LHCN-M2 (cell line): ENCODE measurements around the gene ZNF445. TPM values are rescaled to one million over a fixed set of nuclear protein-coding genes. Genes with fewer than 3 reads are reported as not detected.
A peak's percentile ranks its signal among the peaks of the same experiment; 100 is the strongest.
"Not testable (repeated sequence)": the region's sequence is repeated elsewhere in the genome, so short reads cannot be mapped to it uniquely, and the experiment has no call there.

Source experiments
- DNase-seq: peaks from one replicate; pipeline ENCODE4 v3.0.0-alpha.2; 2012; ENCODE audit warnings: low read depth
- polyA plus RNA-seq: library from polyadenylated mRNA; unstranded; fragments of >200 nt; gene quantifications from one replicate; pipeline ENCODE4 v1.2.1, GENCODE V29; 2012; ENCODE audit warnings: missing spikeins
- total RNA-seq: library from RNA; depleted of rRNA; stranded (reverse); fragments of >200 nt; gene quantifications from 2 replicates; pipeline ENCODE4 v1.2.3, GENCODE V29; 2014; rRNA removed

ZNF445 gene
- 4.9 and 6.3 TPM in 2 replicates for total RNA-seq
- 3.6 TPM for polyA plus RNA-seq

DNA sequence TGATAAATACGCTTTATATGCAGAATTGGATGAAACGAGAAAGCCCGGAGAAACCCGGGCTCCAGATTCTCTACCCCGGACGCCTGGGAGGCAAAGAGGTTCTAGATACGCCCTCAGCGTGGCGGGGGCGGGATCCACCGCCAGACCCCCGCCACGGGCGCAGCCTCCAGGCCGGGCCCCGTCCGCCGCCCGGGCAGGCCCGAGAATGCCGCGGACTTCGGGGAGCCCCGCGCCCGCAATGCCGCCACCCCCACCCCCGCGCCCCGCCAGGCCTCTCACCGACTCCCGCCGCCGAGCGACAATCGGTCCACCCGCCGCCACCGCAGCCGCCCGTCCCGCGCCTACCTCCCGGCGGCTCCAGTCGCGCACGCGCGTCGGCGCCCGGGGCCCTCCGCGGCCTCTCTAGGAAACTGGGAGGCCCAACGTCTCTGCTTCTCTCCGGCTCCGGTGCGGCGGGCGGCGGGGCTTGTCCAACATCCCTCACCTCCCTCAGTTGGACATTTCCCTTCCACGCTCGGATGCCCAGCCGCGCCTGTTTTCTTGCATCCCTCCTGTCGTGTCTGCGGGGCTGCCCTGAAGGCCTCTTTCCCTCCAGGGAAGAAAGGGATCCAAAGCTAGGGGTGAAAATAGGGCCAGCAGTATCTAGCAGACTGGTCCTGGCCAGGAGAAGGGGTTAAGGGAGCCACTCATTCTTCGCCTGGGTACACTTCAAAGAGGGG is at the start of gene ZNF445:
ZNF445 (minus strand) TSS at position 359 of the 719 bp plus-strand sequence. CDS start 22,121 bp downstream, outside the sequence.
- peak; percentile 72 for DNase-seq

DNA sequence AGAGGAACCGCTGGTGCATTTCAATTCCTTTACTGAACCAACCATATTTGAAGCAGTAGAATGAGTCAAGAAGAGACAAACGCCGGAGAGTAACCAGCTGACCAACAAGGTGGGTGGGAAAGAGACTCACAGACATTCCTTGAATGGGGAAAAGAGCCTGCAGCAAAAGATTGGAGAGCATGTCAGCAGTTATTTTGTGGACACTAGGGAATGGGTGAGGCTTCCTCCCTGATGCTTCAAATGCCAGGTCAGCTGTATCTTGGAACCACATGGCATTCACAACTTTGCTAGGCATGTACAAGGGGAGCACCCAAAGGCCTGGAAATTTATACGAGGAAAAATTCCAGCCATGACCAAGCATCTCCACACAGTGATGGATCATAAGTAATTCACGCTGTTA is 47.6 kb upstream of the ZNF445 start:
- DNase-seq: no peak

DNA sequence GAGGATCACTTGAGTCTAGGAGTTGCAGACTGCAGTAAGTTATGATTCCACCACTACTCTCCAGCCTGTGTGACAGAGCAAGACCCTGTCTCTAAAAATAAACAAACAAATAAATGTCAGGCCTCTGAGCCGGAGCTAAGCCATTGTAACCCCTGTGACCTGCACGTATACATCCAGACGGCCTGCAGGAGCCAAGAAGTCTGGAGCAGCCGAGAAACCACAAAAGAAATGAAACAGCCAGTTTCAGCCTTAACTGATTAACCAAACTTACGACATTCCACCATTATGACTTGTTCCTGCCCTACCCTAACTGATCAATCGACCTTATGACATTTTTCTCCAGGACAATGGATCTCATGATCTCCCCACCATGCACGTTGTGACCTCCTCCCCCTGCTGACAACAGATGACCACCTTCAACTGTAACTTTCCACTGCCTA is 45.0 kb upstream of the ZNF445 start:
- DNase-seq: no peak

DNA sequence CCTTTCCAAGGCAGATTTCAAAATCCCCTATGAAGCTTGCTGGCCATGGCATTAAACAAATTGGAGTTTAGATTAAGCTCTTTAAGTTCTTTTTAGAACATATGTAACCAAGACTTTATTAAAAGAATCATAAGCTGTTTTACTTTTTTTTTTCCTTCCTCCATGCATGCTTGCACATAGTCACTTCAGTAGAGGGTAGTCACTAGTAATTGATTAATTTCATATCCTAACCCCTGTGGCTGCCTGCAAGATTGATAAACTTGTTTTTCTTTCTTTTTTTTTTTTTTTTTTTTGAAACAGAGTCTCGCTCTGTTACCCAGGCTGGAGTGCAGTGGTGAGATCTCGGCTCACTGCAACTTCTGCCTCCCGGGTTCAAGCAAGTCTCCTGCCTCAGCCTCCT is 44.3 kb upstream of the ZNF445 start:
- DNase-seq: no peak

DNA sequence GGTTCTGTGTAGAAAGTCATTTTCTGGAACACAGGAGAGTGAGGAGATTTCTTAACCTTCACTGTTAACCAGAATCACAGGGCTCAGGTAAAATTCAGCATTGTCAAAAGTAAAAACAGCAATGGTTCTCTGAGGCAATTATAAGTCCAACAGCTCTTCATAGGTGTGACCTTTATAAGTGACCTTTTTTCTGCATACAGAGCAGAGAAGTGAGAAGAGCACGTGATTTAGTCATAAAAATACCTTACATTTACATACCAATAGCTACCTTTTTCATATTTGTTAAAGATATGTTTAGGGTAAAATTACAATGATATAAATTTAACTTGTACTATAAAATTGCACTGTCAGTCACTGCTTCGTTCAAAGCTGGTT is 41.3 kb upstream of the ZNF445 start:
- DNase-seq: no peak

DNA sequence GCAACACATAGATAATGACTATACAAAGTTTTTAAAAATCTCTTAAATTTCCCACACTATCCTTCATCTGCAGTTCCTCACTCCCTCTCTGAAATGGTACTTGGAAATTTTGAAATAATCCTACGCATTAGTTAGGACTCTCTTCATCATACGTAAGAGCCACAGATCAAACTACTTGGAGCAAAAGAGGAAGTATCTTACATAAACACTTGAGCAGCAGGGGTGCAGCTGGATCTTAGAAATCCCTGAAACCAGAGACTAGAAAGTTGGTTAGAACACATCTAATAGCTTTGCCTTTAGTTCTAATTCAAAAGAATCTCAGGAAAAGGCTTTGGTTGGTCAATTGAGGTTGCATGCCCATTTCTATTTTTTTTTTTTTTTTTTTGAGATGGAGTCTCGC is 38.8 kb upstream of the ZNF445 start:
- DNase-seq: no peak

DNA sequence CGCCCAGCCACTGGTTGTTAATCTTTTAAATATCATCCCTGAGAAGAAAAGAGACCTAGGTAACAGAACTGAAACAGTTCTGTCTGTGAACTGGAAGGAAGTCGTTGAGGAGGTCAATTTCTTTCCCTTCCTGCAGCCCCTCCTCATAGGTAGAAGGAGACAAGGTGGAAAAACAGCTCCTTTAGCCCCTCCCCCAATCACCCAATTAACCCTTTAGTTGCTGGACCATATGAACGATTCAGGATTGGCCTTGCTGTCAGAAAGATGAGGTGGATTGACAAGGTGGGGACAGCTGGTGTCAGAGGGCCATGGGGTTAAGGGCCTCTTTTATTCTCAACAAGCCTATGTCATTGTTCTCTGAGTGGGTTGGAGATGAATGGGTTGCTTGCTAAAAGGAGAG is 36.0 kb upstream of the ZNF445 start:
- no peak for DNase-seq

DNA sequence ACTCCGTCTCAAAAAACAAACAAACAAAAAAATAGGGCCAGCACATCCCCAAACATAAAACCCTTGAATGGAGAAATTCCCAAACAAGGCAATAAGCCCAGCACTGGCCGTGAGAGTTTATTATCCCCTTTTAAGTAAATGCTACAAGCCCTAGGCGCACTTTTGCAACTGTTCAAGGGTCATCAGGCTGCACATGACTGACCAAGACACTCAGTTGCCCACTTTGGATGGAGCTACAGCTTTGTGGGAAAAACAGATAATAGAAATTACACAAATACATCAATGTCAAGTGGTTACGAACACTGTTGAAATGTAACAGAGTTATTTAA is 33.7 kb upstream of the ZNF445 start:
- no peak for DNase-seq

DNA sequence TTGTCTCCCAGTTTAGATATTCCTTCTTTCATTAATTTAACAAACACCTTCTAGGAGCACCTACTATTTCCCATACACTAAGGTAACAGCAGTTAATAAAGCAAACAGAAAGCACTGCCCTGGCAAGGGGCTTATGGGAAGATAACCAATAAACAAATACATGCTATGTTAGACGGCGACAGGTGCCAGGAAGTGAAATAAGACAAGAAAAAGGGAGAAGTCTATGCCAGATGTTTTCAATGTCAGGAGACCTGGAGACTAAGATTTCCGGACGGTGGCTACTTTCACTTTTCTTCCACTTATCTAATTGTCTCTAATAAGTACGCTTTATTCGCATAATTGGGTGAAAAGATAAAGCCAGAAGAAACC is 32.5 kb upstream of the ZNF445 start:
- DNase-seq: peak; percentile 83

DNA sequence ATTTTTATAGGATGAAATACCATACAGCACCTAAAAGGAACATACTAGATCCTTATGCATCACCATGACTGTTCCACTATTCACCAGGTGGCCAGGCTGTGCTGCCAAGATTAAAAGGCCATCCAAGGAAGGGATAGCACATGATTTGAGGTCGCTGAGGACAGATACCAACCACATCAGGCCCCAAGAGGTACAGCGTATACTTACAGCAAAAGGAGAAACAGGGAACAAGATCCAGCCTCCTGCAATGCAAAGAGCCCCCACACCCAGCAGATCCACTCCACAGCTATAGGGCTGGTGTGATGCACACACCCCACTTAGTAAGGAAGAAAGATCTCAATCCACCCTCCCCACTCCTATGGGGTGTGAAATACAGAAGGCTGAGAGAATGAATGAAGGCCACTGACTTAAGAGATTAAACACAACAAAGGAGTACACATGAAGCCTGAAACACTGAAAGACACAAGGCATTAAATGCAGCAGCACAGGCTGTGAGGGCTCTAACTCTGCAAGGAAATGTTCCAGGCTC is 32.0 kb upstream of the ZNF445 start:
- DNase-seq: no peak

DNA sequence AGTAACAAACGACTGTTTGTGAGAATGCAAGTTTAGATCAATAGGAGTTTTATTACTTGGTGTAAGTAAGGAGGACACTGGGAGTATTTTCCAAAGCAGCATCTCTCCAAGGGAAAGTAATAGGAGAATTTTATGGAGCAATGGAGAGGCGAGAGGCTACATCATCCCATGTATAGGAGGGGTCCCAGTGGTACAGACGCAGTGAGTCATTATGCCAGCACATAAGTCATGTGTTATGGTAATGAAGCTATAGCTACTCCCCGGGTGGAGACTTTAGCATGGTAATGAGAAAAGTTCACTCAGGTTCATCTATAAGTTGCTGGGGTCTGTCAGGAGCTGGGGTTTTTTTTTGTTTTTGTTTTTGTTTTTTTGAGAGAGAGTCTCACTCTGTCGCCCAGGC is 29.5 kb upstream of the ZNF445 start:
- no peak for DNase-seq

DNA sequence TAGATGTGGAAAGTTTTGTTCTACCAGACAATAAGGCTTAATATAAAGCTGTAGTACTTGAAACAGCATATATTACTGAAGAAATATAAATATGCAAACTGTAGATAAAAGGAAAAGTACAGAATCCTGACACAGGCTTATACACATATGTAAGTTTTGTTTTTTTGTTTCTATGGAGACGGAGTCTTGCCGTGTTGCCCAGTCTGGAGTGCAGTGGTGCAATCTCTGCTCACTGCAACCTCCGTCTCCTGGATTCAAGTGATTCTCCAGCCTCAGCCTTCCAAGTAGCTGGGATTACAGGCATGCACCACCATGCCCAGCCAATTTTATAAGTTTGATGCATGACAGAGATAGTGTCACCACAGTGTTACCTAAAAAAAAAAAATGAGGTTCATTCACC is 29.1 kb upstream of the ZNF445 start:
- DNase-seq: no peak

DNA sequence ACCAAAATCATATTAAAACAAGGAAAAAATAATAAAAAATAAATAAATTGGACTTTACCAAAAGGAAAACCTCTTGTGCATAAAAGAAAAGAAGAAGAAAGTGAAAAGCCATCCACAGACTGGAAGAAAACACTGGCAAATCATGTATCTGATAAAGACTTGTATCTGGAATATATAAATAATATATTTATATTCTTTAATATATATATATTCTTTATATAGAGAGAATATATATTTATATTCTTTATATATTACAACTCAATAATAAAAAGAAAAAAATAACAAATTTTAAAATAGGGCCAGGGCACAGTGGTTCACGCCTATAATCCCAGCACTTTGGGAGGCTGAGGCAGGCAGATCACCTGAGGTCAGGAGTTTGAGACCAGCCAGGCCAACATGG is 27.1 kb upstream of the ZNF445 start:
- no peak for DNase-seq

DNA sequence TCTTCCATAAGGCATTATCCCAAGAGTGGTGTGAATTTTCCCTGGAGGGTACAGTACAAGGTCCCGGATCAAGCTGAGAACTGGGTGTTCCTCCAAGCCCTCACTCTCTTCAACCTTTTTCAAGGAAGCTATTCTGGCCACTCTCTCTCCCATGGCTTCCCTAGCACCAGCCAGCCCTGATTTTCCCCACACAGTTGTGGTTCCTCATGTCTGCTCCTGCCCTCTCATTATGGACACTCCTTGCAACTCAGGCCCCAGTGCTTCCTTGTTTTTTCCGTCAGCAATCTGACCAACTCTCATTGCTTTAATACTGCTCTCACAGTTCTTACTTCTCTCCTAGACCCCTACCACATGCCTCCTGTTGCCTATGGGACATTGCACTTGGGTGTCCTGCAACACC is 25.7 kb upstream of the ZNF445 start:
- not testable (repeated sequence) for DNase-seq

DNA sequence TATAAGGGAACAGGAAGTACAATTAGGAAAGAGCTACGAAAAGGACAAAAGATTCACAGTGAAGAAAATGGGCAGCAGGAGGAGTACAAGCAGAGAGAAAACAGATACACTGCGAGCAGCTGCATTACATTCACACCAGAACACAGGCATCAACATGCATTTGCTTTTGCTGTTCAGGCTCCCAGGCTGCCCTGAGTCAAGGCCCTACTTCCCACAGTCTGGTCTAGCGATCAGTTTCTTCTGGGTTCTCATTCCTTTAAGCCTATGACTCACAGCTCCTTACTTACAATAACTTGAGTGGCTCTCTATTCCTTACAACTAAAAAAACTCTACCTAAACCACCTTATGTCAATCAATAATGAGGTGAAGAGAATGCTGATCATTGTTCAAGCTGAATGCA is 24.5 kb upstream of the ZNF445 start:
- no peak for DNase-seq

DNA sequence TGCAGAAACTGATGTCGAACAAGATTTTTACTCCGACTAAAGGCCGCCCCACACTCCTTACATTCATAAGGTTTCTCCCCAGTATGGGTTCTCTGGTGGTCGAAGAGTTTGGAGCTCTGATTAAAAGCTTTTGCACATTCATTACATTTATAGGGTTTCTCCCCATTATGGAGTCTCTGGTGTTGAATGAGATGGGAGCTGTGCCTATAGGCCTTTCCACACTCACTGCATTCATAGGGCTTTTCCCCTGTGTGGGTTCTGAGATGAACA is 22.4 kb upstream of the ZNF445 start:
- not testable (repeated sequence) for DNase-seq

DNA sequence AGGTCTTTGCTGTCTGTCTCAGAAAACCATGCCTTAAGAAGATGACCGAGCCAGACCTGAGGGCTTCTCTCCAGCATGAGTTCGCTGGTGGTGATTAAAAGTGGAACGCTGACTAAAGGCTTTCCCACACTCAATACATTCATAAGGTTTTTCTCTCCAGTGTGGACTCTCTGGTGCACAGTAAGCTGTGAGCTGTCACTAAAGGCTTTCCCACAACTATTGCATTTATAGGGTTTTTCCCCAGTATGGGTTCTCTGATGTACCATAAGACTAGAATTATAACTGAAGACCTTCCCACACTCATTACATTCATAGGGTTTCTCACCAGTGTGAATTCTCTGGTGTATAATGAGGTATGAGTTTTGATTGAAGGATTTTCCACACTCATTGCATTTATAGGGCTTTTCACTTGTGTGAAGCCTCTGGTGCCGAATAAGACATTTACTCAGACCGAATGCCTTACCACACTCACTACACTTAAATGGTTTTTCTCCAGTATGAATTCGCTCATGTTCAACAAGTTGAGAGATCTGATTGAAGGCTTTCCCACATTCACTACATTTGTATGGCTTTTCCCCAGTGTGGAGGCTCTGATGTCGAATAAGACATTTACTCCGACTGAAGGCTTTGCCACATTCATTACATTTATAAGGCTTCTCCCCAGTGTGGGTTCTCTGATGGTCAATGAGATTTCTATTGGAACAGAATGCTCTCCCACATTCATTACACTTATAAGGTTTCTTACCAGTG is 21.9 kb upstream of the ZNF445 start:
- no peak for DNase-seq

DNA sequence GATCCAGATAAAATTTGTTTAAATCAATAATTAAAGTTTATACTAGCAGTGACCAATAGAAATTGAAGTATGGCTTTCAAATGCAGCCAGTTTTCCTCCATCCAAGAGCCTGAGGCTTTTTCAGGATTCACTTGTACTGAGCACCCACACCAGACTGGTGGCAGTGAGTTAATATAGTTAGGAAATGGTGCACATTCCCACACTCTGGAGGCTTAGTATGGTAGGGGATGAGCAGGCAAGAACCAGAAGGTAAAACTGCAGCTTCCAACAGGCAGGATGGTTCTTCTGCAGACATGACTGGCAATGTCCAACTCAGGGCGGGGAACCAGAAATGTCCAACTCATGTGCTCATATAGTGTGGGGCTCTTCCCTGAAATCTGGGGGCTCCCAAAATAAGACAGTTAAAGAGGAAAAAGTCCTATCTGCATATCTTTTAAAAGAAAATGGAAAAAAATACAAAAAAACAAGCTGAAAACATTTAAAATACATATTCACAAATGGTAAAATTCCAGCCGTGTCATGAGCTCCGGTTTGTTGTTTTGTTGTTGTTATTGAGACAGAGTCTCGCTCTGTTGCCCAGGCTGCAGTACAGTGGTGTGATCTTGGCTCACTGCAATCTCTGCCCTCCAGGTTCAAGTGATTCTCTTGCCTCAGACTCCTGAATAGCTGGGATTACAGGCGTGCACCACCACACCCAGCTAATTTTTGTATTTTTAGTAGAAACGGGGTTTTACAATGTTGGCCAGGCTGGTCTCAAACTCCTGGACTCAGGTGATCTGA is 18.4 kb upstream of the ZNF445 start:
- no peak for DNase-seq

DNA sequence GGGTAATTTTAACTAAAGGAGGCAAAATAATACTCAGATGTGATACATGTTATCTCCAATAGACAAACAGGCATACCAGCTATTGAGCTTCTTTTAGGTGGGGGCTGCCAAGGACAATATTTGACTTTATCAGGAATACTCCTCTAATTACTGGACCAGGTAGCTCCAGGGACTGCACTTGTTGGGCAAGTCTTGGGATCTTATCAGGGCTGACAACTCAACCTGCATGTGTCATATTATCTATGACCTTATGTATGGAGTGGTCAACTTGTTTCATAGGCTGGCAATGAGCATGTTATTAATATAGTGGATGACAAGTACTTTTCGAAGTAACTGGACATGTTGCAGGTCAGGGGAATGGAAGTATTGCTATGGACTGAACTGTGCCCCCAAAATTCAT is 15.0 kb upstream of the ZNF445 start:
- DNase-seq: no peak

DNA sequence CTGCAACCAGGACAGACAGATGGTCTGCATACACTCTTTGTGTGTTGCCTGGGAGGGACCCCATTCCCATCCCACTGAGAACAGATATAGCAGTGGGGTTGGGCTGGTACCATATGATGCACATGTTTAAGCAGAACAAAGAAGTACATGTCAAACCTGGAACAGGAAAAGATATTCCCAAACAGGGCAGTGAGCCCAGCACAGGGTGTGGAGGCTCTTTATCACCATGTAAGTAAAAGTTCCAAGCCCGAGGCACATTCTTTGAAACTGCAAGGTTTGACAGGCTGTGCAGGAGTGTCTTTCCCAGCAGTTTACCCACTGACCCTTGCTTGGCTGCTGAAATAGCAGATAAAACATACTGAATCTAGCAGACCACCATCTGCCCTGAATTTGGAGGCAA is 5.3 kb upstream of the ZNF445 start:
- no peak for DNase-seq

DNA sequence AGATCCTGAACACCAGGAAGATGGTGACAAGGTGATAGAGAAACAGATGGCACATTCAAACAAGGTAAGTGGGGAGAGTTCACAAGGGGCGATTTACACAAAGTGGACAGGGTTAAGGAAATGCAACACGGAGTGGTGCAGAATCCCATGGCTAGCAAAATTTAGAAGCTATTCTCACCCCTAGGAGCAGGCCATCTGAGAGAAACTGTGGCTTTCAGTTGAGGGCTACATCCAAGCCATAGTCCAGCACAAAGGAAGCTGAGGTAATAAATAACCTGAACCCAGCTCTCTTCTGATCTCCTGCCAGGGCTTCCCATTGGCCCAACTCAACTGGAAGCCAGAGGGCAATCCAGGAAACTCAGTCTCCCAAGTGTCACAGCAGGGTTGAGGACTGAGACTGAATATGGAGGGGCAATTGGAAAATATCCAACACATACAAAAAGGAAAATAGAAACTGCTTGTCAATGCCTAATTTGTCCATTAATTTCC is 1.2 kb upstream of the ZNF445 start:
- no peak for DNase-seq

DNA sequence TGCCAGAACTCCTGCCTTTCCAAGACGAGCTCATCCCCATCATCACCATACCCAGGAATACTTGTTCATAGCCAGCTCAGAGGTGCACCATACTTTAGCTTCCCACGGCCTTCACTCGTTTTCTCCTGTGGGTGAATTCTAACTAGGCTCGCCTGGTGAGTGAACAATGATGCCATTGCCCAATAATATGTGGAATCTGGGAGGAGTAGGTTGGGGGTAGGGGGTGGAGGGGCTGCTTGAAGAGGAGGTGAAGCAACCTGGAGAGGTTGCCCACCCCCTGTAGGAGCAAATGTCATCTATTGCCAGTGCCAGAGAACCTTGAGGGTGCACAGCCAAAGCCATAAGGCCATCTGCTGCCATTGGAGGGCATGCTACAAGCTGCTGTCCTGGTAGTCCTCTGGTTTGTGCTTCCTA is 592 bp upstream of the ZNF445 start:
- no peak for DNase-seq

DNA sequence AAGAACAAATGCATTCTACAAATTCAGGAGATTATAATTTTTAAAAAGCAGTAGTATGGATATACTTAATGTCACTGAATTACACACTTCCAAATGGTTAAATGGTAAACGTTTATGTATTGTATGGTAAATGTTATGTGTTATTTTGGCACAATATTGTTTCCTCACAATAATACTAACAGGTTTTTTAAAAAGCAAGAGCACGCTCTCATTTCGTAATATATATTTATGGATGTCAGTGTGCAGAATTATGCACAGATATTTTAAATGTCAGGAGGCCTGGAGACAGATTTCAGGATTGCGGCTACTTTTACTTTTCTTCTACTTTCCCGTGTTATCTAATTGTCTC is 533 bp downstream of the ZNF445 start:
- DNase-seq: no peak
